Colonic mucosa (tissue), 4 donors: Measurements from ENCODE around the gene BCR. TPM values are rescaled to one million over a fixed set of nuclear protein-coding genes. Genes with fewer than 3 reads are reported as not detected.

Experiments
- DNase-seq: peaks from one replicate; pipeline ENCODE4 v3.0.0-alpha.2; 2020
- H3K27ac ChIP-seq: fragments of 200-600 bp; one replicate; pipeline ENCODE4 v1.8.0; 2021
- H3K27me3 ChIP-seq: fragments of 200-600 bp; one replicate; pipeline ENCODE4 v1.8.0; 2021
- H3K36me3 ChIP-seq: fragments of 200-600 bp; one replicate; pipeline ENCODE4 v1.8.0; 2021
- H3K4me1 ChIP-seq: fragments of 200-600 bp; one replicate; pipeline ENCODE4 v1.8.0; 2021; ENCODE audit warnings: mild to moderate bottlenecking
- H3K4me3 ChIP-seq: fragments of 200-600 bp; one replicate; pipeline ENCODE4 v1.8.0; 2021
- H3K9ac ChIP-seq, 2 donors: one replicate each; pipeline ENCODE4 v1.7.0; 2013; ENCODE audit warnings: control low read depth in 2 of 2, low read depth in 2 of 2, low read length in 2 of 2
- H3K9me3 ChIP-seq: fragments of 200-600 bp; one replicate; pipeline ENCODE4 v1.8.0; 2021
- intact Hi-C: fragments of 100-400 bp; cut with DNase I; formaldehyde crosslinking; loops from one replicate; pipeline ENCODE4 v1.14.1; 2022
- total RNA-seq, 2 donors: library from RNA; stranded (reverse); fragmentation: NEBNext Ultra II Directional in 1 of 2; extraction: Animal tissue kit (Norgen Biotek cat#: 25700) in 1 of 2; gene quantifications; one replicate each; pipeline ENCODE4 v1.2.1, GENCODE V29; 2021
- TF ChIP-seq, protein P1 (sequence below): fragments of 200-600 bp; IDR thresholded peaks from one replicate; pipeline ENCODE4 v1.8.0; 2022; ENCODE audit warnings: antibody characterized with exemption, mild to moderate bottlenecking
- donor health status: healthy.
- donor health status: DM: no; HTN: no; CAD: no.
- donor health status: DM: no; HTN: no; CAD: no.

Gene BCR
- total RNA-seq, 2 donors from 2014 or later = 39.2 to 57.8 TPM

DNA sequence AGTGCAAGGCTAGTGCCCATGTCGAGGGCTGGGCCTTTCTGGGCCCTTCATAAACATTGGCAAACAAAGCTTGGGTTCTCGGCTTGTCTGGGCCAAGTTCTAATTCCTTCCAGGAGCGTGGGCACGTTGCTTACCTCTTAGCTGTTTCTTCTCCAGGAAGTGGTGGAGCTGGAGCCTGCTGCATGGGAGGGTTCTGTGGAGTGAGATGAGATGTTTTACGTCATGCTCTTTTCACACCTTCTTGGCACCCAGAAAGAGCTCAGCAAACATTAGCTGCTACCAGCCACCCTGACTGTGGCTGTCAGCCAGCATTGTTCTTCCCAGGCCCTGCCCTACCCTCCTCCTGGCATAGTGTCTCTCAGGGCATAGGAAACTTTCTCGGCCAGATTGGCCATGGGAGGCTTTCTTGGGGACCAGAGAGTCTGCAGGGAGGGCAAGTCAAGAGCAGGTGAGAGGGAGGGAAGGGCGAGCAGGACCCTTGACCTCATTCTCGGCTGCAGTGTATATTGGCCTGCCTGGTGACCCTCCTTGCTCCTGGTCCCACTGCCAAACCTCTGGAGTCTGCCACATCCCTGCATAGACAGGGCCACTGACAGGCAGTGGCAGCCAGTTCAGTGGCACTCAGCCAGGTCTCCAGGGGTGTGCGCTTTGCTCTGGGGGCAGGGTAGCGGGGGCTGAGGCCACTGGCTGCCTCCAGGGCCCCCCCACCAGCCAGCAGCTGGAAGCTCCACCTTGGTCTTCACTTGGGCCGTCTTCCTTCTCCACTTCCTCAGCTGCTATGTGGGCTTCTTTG, 98.8 kb downstream of the BCR start:
- intact Hi-C loops = no loop called here
- peak overlapping the region; percentile 69 for H3K27ac ChIP-seq
- TF ChIP-seq, protein P1, sequence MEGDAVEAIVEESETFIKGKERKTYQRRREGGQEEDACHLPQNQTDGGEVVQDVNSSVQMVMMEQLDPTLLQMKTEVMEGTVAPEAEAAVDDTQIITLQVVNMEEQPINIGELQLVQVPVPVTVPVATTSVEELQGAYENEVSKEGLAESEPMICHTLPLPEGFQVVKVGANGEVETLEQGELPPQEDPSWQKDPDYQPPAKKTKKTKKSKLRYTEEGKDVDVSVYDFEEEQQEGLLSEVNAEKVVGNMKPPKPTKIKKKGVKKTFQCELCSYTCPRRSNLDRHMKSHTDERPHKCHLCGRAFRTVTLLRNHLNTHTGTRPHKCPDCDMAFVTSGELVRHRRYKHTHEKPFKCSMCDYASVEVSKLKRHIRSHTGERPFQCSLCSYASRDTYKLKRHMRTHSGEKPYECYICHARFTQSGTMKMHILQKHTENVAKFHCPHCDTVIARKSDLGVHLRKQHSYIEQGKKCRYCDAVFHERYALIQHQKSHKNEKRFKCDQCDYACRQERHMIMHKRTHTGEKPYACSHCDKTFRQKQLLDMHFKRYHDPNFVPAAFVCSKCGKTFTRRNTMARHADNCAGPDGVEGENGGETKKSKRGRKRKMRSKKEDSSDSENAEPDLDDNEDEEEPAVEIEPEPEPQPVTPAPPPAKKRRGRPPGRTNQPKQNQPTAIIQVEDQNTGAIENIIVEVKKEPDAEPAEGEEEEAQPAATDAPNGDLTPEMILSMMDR = no peak

DNA sequence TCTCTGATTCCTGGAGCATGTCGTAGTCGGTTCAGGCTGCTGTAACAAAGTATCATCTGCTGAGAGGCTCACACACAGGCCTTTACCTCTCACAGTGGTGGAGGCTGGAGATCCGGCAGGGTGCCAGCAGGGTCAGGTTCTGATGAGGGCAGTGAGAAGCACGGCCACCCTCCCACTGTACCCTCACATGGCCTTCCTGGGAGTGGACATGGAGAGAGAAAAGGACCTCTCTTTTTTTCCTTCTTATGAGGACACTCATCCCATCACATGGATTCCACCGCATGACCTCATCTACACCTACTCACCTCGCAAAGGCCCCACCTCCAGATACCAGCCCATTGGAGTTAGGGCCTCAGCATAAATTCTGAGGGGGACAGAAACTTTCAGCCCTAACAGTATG, 99.5 kb downstream of the BCR start:
- TF ChIP-seq, protein P1 = no peak
- H3K27me3 ChIP-seq = no peaks in the 10 kb centered on the region
- H3K27ac ChIP-seq = peak overlapping the region; percentile 69
- intact Hi-C loops = loop anchor here (10.0 kb wide), 1 partner anchor 325 kb away; no protein-coding TSS in a partner anchor
- H3K4me3 ChIP-seq = no peak overlapping the region
- peaks cover 14% of the 10 kb centered on the region for H3K4me1 ChIP-seq
- peak overlapping the region in 1 of 2 donors; percentile 26 for H3K9ac ChIP-seq
- no peaks in the 10 kb centered on the region for H3K36me3 ChIP-seq
- no peak for DNase-seq
- H3K9me3 ChIP-seq = no peaks in the 10 kb centered on the region

More for the DNA sequence above, 98.8 kb downstream of the BCR start:
- DNase-seq = peak; percentile 84
- no peak overlapping the region for H3K4me3 ChIP-seq
- H3K36me3 ChIP-seq = no peaks in the 10 kb centered on the region
- no peaks in the 10 kb centered on the region for H3K9me3 ChIP-seq
- H3K4me1 ChIP-seq = peaks cover 14% of the 10 kb centered on the region
- H3K27me3 ChIP-seq = no peaks in the 10 kb centered on the region
- H3K9ac ChIP-seq = peak overlapping the region; percentile 26 to 40

DNA sequence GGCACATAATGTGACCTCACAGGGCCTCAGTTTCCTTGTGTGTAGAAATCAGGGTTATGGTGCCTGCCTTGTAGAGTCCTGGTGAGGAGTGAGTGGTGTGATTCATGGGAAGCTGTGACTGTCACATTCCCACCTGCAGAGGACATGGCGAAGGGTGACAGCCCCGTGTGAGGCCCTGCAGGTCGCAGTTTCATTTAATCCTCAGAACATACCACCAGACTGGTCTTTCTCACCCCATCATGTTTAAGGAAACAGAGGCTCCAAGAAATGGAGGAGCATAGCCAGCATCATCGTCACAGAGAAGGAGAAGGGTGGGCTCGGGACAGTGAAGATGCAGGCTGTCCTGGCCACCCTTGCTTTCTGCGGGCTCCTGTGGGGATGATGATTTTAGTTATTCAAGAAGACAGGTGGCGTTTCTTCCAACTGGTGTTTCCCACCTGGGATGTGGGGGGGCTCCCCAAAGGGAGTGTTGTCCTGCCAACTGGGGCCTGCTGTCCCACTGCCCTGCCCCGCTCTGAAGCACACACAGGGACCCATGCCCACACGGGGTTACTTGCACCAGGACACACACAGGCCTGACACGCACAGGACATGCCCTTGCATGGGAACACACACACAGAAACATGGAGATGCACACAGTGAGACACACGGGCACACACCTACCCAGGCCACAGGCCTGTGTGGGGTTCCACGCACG, 100.2 kb downstream of the BCR start:
- intact Hi-C loops = loop anchor here (10.0 kb wide), 1 partner anchor 326 kb away; no protein-coding TSS in a partner anchor
- DNase-seq = no peak
- Histone ChIP-seq H3K9ac (peak overlapping the region in 1 of 2 donors; percentile 26), H3K4me1 (peaks cover 14% of the 10 kb centered on the region), H3K4me3 (no peak overlapping the region), H3K9me3 (no peaks in the 10 kb centered on the region), H3K27me3 (no peaks in the 10 kb centered on the region), H3K36me3 (no peaks in the 10 kb centered on the region), H3K27ac (no peak overlapping the region)
- TF ChIP-seq, protein P1 = no peak

DNA sequence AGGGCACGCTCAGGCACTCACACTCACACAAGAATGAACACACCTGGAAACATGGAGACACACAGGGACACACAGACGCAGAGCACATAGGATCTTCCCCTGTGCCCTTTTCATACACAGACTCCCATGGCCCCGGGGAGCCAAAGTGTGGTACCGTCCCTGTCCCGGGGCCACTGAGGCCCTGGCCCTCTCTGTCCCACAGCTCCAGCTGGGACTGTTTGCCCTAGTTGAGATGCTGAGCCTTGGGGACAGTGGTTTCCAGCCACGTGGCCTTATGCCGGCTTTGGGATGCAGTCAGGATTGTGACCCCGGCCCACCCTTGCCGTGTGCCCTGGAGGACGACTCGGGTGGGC, 100.7 kb downstream of the BCR start:
- no peak overlapping the region for H3K9ac ChIP-seq
- H3K36me3 ChIP-seq = no peaks in the 10 kb centered on the region
- intact Hi-C loops = loop anchor here (10.0 kb wide), 1 partner anchor 326 kb away; no protein-coding TSS in a partner anchor
- no peak overlapping the region for H3K4me3 ChIP-seq
- no peak for DNase-seq
- H3K27me3 ChIP-seq = no peaks in the 10 kb centered on the region
- H3K27ac ChIP-seq = no peak overlapping the region
- TF ChIP-seq, protein P1 = no peak
- H3K4me1 ChIP-seq = peaks cover 14% of the 10 kb centered on the region
- no peaks in the 10 kb centered on the region for H3K9me3 ChIP-seq

DNA sequence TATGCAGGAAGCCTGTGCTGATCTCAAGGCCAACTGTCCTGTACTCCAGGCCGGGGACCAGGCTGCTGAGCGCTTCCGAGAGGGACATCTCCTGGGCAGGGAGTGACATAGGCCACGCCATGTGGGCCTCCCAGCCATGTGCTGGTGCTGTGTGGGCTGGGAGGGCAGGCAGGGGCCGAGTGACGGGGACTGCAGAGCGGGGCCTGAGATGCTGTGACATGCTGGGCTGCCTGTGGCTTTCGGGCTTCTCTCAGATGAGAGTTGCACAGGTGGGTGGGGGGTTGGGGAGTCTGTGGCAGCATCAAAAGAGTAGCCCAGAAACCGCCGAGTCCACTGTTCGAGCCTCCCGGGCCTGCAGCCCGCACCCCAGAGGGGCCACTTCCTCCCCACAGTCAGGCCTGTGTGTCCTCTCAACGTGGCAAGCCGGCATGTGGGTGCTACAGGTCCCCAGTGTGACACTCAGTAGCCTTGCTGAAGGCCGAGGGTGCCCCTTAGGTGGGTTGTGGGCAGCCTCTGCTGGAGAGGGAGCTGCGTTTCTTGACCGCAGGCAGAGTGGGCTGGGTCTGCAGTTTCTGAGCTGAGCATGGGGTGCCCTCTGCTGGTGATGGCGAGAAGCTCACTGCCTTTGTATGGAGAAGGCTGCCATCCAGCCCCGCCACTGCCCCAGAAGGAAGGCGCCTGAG, 101.2 kb downstream of the BCR start:
- intact Hi-C loops = loop anchor here (2.0 to 10.0 kb wide), 2 partner anchors 103 to 327 kb away; no protein-coding TSS in a partner anchor
- peak; percentile 84 for DNase-seq
- Histone ChIP-seq H3K27ac (no peak overlapping the region), H3K36me3 (no peaks in the 10 kb centered on the region), H3K9me3 (no peaks in the 10 kb centered on the region), H3K9ac (no peak overlapping the region), H3K4me3 (no peak overlapping the region), H3K27me3 (no peaks in the 10 kb centered on the region), H3K4me1 (peaks cover 14% of the 10 kb centered on the region)
- TF ChIP-seq, protein P1 = peak; percentile 87
